Endodermal cell (in vitro differentiated cells): ENCODE measurements around the gene PC. TPM values are rescaled to one million over a fixed set of nuclear protein-coding genes. Genes with fewer than 3 reads are reported as not detected.

ENCODE experiments used
- DNase-seq: peaks from one replicate; pipeline ENCODE4 v3.0.0-alpha.2; 2017
- H3K27ac ChIP-seq: 2 replicates; pipeline ENCODE4 v1.5.1; 2013; ENCODE audit warnings: mild to moderate bottlenecking, low read depth, low read length, moderate library complexity
- H3K27me3 ChIP-seq: 2 replicates; pipeline ENCODE4 v1.6.1; 2013; ENCODE audit warnings: mild to moderate bottlenecking, low read length, moderate library complexity; ENCODE audit not compliant: insufficient read depth, control insufficient read depth, poor library complexity, severe bottlenecking
- H3K36me3 ChIP-seq: 2 replicates; pipeline ENCODE4 v1.7.0; 2013; ENCODE audit warnings: mild to moderate bottlenecking, low read length, moderate library complexity; ENCODE audit not compliant: control insufficient read depth, insufficient read depth
- H3K4me1 ChIP-seq: one replicate; pipeline ENCODE4 v1.7.0; 2013; ENCODE audit warnings: low read length; ENCODE audit not compliant: control insufficient read depth, insufficient read depth
- H3K4me3 ChIP-seq: 2 replicates; pipeline ENCODE4 v1.5.1; 2013; ENCODE audit warnings: mild to moderate bottlenecking, low read length, moderate library complexity
- H3K9ac ChIP-seq: 2 replicates; pipeline ENCODE4 v1.6.1; 2013; ENCODE audit warnings: mild to moderate bottlenecking, low read length, moderate library complexity; ENCODE audit not compliant: poor library complexity, severe bottlenecking; ENCODE audit errors: extremely low read depth
- H3K9me3 ChIP-seq: 2 replicates; pipeline ENCODE4 v1.6.1; 2013; ENCODE audit warnings: mild to moderate bottlenecking, low read length, moderate library complexity; ENCODE audit not compliant: control insufficient read depth
- H3K27ac Mint-ChIP-seq: 2 replicates; pipeline ENCODE4 v1.8.0; 2020; ENCODE audit warnings: mixed read lengths
- H3K27me3 Mint-ChIP-seq: 2 replicates; pipeline ENCODE4 v1.8.0; 2021; ENCODE audit warnings: mild to moderate bottlenecking, mixed read lengths; ENCODE audit not compliant: insufficient read depth
- H3K36me3 Mint-ChIP-seq: 2 replicates; pipeline ENCODE4 v1.8.0; 2020; ENCODE audit warnings: low read depth, mixed read lengths
- H3K4me1 Mint-ChIP-seq: 2 replicates; pipeline ENCODE4 v1.8.0; 2020; ENCODE audit warnings: mixed read lengths
- H3K4me3 Mint-ChIP-seq: 2 replicates; pipeline ENCODE4 v1.8.0; 2020; ENCODE audit warnings: mild to moderate bottlenecking, moderate library complexity, mixed read lengths
- H3K9me3 Mint-ChIP-seq: 2 replicates; pipeline ENCODE4 v1.8.0; 2020; ENCODE audit warnings: mild to moderate bottlenecking, mixed read lengths
- WGBS, 2 experiments: methylation state at CpG; one replicate each; pipeline versions ENCODE4 v1.1.5 to v1.1.7; 2013; ENCODE audit warnings: missing lambda C conversion rate in 2 of 2, mixed read lengths in 1 of 2; ENCODE audit not compliant: insufficient coverage in 1 of 2, insufficient read length in 1 of 2; 5-methylcytosine and 5-hydroxymethylcytosine counted together
- total RNA-seq, 2 donors: library from RNA; stranded (reverse); fragmentation: NEBNext Ultra II Directional in 1 of 2; extraction: Animal tissue kit (Norgen Biotek cat#: 25700) in 1 of 2; gene quantifications; 2 replicates in 1 of 2; 3 replicates in 1 of 2; pipeline ENCODE4 v1.2.1, GENCODE V29; 2021
- TF ChIP-seq, protein P1 (sequence below): fragments of 200-600 bp; sonication (generic); conservative IDR thresholded peaks from 2 replicates; pipeline ENCODE4 v1.5.0; 2021; ENCODE audit warnings: antibody characterized with exemption, mild to moderate bottlenecking

Gene PC
- total RNA-seq, 2 donors from 2014 or later = 21.9 to 24.4 TPM

DNA sequence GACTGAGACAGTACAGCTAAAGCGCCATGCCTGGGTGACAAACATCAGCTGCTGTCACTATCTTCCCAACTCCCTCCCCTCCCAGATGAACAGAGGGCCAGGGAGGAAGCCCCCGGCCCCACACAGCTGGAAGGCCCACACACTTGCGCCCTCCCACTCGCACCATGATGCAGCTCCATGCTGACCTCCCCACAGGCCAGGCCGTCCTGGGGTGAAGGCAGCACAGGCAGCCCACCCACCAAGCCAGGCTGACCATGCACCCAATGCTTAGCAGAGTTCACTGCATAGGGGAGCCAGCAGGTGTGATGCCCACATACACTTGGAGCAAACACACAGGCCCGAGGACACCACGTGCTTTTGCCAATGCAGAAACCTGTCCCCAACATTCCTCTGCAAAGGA is 79.2 kb downstream of the PC start:
- Mint-ChIP-seq H3K4me3 (no peak overlapping the region), H3K27ac (no peak overlapping the region), H3K9me3 (no peaks in the 10 kb centered on the region), H3K27me3 (peaks cover 39% of the 10 kb centered on the region), H3K36me3 (no peaks in the 10 kb centered on the region), H3K4me1 (peaks cover 44% of the 10 kb centered on the region)
- peaks cover 6% of the 10 kb centered on the region for H3K27me3 ChIP-seq
- WGBS, 2 experiments = 90 to 97% methylated on average over 5 to 7 of the region's 7 CpGs
- H3K27ac ChIP-seq = no peak overlapping the region
- no peaks in the 10 kb centered on the region for H3K9me3 ChIP-seq
- H3K36me3 ChIP-seq = no peaks in the 10 kb centered on the region
- no peak for DNase-seq
- no peak overlapping the region for H3K4me3 ChIP-seq
- H3K9ac ChIP-seq = no peak overlapping the region
- TF ChIP-seq, protein P1, sequence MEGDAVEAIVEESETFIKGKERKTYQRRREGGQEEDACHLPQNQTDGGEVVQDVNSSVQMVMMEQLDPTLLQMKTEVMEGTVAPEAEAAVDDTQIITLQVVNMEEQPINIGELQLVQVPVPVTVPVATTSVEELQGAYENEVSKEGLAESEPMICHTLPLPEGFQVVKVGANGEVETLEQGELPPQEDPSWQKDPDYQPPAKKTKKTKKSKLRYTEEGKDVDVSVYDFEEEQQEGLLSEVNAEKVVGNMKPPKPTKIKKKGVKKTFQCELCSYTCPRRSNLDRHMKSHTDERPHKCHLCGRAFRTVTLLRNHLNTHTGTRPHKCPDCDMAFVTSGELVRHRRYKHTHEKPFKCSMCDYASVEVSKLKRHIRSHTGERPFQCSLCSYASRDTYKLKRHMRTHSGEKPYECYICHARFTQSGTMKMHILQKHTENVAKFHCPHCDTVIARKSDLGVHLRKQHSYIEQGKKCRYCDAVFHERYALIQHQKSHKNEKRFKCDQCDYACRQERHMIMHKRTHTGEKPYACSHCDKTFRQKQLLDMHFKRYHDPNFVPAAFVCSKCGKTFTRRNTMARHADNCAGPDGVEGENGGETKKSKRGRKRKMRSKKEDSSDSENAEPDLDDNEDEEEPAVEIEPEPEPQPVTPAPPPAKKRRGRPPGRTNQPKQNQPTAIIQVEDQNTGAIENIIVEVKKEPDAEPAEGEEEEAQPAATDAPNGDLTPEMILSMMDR = no peak
- H3K4me1 ChIP-seq = peaks cover 8% of the 10 kb centered on the region

DNA sequence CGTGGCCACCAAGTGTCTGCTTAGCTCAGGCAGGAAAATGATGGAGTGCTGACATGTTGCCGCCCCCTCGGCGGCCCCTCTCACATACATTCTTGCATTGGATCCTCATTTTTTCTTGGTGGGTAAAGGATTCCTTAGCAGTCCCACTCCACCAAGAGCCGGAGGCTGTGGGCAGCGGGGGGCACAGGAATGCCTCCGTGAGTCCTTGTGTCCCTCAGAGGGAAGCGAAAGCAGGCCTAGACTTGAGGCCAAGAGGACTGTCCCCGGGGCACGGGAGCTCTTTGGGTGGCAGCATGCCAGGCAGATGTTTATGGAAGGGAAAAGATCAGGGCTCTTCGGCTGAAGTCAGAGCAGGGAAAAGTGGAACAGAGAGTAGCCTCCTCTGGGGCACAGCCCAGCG is 79.7 kb downstream of the PC start:
- no peaks in the 10 kb centered on the region for H3K9me3 Mint-ChIP-seq
- H3K27ac Mint-ChIP-seq = no peak overlapping the region
- peaks cover 8% of the 10 kb centered on the region for H3K4me1 ChIP-seq
- H3K27me3 ChIP-seq = peaks cover 6% of the 10 kb centered on the region
- no peak overlapping the region for H3K27ac ChIP-seq
- 96% methylated on average over 8 to 12 of the region's 12 CpGs for WGBS, 2 experiments
- TF ChIP-seq, protein P1 = no peak
- DNase-seq = no peak
- no peak overlapping the region for H3K9ac ChIP-seq
- H3K4me1 Mint-ChIP-seq = peaks cover 43% of the 10 kb centered on the region
- no peaks in the 10 kb centered on the region for H3K36me3 Mint-ChIP-seq
- no peaks in the 10 kb centered on the region for H3K9me3 ChIP-seq
- H3K36me3 ChIP-seq = no peaks in the 10 kb centered on the region
- no peak overlapping the region for H3K4me3 Mint-ChIP-seq
- H3K4me3 ChIP-seq = no peak overlapping the region
- peaks cover 39% of the 10 kb centered on the region for H3K27me3 Mint-ChIP-seq

DNA sequence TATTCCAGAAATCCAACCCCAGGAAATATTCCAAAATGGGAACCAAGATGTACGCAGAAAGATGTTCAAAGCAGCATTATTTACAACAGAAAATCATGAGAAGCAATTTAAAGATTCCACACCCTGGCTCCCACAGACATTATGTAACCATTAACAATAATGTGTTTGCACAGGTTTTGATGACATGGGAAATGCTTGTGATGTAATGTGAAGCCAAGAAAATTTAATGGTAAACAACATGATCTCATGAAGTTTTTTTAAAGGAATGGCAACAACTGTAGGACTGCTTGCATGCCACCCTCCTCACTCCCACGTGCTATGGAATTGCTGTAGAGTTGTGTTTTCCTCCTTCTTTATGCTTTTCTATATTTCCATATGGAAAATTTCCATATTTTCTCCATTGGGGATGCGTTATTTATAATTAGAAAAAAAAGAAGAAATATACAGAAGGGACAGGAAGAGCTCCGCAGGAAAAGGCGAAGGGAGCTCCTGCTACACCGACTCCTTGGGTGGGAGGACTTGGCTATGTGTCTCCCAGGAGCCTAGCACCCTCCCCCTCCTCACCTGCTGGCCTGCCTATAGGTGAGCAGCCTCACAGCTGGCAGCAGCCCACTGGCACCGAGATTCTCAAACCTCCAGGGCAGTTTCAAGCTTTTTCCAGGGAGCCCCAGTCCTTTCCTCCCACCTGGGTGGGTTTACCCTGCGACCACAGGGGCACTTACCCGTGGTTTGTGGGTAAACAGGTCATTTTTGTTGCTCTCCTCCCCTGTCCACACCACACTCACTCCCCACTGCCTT is 80.4 kb downstream of the PC start:
- H3K27me3 Mint-ChIP-seq = peaks cover 39% of the 10 kb centered on the region
- no peaks in the 10 kb centered on the region for H3K36me3 ChIP-seq
- H3K9ac ChIP-seq = no peak overlapping the region
- H3K9me3 Mint-ChIP-seq = no peaks in the 10 kb centered on the region
- H3K4me3 ChIP-seq = no peak overlapping the region
- H3K9me3 ChIP-seq = no peaks in the 10 kb centered on the region
- 94 to 95% methylated on average over 5 to 8 of the region's 9 CpGs for WGBS, 2 experiments
- peaks cover 8% of the 10 kb centered on the region for H3K4me1 ChIP-seq
- H3K4me1 Mint-ChIP-seq = peaks cover 37% of the 10 kb centered on the region
- no peaks in the 10 kb centered on the region for H3K36me3 Mint-ChIP-seq
- H3K27ac ChIP-seq = no peak overlapping the region
- DNase-seq = no peak
- TF ChIP-seq, protein P1 = no peak
- peaks cover 6% of the 10 kb centered on the region for H3K27me3 ChIP-seq
- no peak overlapping the region for H3K27ac Mint-ChIP-seq
- no peak overlapping the region for H3K4me3 Mint-ChIP-seq
